GM21515 (cell line): ENCODE data around the gene PPIE.

ENCODE experiments used
- ATAC-seq: cut with Tn5 transposase; IDR thresholded peaks from one replicate; pipeline ENCODE4 v1.9.1; 2021; ENCODE audit not compliant: unreplicated experiment

The PPIE gene

GRCh38 chr1:39738622-39739366 lies at the start of gene PPIE:
TSS of gene PPIE (plus strand) at chr1:39738882. CDS start at chr1:39738901, 19 bp downstream.
- peak; percentile 84 for ATAC-seq

- no peak for ATAC-seq
Observed at GRCh38 chr1:39689214-39689613, 49.5 kb upstream of the PPIE start.

- no peak for ATAC-seq
Observed at GRCh38 chr1:39689635-39690034, 49.0 kb upstream of the PPIE start.

- no peak for ATAC-seq
Observed at GRCh38 chr1:39690225-39690624, 48.5 kb upstream of the PPIE start.

DNA sequence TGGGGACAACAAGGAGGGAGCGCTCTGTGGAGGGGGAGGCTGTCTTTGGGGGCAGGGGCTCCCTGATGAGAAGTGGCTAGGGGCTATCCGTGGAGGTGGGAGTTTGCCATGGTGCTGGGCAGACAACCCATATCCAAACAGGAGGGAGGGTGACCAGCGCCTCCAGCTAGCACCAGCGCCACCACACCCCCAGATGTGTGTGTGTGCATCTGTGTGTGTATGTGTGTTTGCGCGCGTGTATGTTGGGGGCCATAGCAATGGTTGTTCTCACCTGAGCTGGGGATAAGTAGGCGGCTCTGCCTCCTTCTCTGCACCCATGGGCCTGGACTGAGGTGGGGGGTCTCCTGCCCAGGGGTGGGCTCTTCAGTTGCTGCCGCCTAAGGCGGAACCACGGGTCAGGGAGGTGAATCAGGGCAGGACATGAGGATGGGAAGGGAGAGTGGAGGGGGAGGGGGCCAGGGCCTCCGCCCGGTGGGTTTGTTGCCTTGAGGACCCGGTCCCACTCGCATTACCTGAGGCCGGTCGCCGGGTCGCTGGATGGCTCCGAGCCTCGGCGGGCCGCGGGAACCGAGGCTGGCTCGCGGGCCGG lies 47.8 kb upstream of the PPIE start:
- no peak for ATAC-seq

DNA sequence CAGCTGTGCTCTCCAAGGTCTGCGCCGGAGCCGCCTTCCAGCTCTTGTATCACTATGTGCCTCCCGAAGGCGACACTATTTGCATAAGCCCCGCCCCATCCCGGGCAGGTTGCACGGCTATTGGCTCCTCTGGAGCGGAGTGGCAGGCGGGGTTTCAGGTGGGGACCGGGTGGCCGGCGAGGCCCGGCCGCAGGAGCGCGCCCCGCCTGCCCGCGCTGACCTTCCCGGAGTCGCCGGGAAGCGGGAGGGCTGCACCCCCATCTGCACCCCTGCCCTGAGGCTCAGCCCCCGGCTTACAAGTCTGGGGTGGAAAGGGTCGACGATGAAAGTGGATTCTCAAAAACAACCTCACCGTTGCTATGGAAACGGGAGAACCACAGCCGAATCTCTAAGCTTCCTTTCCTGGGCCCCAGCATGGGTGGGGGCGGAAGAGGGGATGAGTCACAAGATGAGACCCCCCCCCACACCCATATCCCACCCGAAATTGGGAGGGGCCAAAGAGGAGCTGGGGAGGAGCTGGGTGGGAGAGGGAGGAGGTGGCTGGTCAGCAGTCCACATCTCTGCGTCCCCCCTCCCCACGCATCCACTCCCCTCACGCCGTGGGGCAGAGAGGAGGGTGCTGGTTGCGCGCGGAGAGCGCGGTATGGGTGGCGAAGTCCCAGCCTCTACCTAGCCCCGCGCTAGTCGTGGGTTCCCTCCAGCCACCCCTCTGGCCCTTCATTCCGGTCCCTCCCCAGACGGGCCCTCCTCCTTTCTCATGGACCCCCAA lies 47.1 kb upstream of the PPIE start, which contains the start of gene HPCAL4:
TSS of gene HPCAL4 (minus strand) at position 51 of the 769 bp plus-strand sequence. CDS start 6,830 bp downstream, outside the sequence.
- peak; percentile 82 for ATAC-seq

DNA sequence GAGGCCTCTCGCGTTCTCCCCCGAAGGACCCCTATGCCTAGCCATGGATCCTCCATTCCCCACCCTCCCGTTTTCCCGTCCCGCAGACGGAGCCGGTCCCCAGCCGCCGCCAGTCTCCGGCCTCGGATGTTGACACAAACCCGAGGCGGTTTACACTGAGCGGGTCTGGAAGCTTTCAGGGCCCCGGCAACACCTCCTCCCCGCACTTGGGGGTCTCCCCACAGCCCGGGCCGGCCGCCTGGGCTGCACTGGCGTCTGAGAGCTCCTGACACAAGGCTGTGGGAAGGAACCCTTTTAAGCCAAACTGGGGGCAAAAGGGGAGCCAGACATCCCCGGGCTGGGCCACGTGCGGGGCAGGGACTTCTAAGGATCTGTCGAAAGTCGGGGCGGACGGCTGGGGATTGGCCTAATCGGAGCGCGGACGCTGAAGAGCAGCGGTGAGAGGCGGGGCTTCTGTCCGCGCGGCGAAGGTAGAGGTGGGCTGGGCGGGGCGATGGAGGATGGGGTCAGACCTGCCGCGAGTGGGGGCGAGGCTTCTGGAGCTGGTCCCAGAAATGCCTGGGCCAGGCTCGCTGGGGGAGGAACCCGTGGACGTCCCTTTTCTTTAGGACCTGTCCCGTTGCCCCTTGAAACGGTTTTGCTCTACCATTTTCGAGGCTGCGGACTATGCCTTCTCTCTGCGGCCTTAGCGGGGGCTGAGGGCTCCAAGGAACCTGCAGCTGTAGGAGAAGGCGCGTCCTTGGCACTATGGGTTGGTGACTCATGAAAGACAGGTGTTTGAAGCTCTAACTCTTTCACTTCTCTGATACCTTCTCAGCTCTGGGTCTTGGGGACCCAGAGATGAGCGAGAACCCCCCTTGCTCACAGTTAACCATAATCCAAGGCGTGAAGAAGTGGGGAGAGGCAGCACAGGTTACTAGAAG lies 46.3 kb upstream of the PPIE start:
- no peak for ATAC-seq

- ATAC-seq = no peak
Observed at GRCh38 chr1:39694026-39694425, 44.7 kb upstream of the PPIE start.

DNA sequence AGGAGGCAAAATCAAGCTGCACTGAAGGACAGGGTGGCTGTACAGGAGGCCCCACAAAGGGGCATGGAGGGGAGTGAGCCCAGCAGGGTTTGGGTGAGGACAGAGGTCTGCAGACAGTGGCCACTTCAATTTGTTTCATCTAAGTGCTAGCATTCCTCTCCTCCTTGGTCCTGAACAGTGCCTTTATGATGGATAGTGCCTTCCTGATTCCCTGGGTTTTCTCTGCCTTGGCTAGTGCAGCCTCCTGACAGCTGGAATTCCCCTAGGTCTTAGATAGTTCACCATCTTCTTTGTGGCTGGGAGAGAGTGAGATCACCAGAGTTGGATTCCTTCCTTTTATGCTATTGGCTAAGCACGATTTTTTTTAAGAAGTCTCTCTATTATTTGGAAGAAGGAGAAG lies 43.7 kb upstream of the PPIE start:
- ATAC-seq = no peak

DNA sequence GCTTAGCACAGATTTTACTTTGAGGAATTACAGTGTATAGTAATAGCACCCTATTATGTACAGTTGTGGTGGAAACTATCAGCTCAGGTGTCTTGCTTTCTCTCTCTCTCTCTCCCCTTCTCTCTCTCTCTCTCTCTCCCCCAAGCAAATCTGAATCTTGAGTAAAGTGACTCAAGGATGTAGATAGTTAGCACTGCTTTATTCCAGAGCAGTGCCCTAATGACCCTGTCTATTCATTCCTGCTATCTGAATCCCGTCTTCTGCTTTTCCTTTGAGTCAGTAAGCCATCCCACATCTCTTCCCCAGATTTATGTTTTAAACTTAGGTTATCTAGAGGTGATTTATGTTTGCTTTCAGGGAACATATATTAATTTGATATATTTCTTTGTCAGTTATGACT lies 42.2 kb upstream of the PPIE start:
- no peak for ATAC-seq

DNA sequence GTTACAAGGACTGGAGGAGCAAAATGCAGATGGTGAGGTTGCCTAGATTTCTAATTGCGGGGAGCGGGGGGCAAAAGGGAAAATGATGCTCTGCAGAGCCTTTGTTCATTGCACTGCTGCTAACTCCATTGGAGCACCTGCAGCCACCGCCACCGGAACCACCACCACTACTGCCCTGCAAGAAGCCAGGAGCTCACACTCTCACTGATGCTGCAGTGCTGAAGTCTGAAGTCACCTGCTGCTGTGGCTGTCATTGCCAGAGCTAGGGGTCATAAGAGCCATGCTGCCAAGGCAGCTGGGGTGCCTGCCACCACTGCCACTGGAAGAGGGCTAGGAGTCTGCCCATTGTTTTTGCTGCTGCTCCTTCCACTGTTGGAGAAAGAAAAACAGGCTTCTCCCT lies 40.1 kb upstream of the PPIE start:
- no peak for ATAC-seq

DNA sequence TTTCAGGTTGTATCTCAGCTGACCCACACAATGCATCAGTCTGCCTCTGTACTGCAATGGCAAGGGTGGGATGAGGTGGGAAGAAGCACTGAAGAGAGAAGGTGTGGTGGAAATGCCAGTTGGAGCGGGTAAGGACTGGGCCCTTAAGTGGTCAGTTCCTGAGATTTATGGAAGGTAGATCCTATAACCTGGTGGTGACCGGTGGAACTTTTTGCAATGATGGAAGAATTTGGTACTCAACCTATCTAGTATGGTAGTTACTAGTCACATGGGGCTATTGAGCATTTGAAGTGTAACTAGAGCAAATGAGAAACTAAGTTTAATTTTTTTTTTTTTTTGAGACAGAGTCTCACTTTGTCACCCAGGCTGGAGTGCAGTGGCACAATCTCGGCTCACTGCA lies 39.3 kb upstream of the PPIE start:
- ATAC-seq = no peak

- no peak for ATAC-seq
Observed at GRCh38 chr1:39700348-39700747, 38.3 kb upstream of the PPIE start.

- ATAC-seq = no peak
Observed at GRCh38 chr1:39701049-39701439, 37.6 kb upstream of the PPIE start.

DNA sequence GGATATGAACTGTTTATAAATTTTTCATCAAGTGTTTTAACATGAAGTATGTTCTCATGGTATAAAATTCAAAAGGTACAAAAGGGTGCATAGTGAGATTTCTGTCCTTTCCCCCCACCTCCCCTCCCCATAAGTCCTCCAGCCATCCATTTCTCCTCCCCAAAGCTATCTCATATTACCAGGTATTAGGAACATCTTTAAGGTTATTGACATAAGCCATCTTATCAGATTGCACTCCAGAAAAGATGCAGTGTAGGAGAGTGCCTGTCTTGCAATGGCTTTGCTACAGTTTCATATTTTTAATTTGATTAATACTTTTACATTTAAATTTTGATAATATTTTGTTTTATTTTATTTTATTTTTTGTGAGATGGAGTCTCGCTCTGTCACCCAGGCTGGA lies 33.9 kb upstream of the PPIE start:
- no peak for ATAC-seq

- no peak for ATAC-seq
Observed at GRCh38 chr1:39707506-39707905, 31.2 kb upstream of the PPIE start.

- no peak for ATAC-seq
Observed at GRCh38 chr1:39711104-39711965, 27.3 kb upstream of the PPIE start.

GRCh38 chr1:39711966-39712340 lies 26.7 kb upstream of the PPIE start:
- no peak for ATAC-seq

GRCh38 chr1:39713557-39713956 lies 25.1 kb upstream of the PPIE start:
- no peak for ATAC-seq

GRCh38 chr1:39717809-39718208 lies 20.9 kb upstream of the PPIE start:
- no peak for ATAC-seq
